ENCODE data around the gene MPZL2.

The MPZL2 gene

DNA sequence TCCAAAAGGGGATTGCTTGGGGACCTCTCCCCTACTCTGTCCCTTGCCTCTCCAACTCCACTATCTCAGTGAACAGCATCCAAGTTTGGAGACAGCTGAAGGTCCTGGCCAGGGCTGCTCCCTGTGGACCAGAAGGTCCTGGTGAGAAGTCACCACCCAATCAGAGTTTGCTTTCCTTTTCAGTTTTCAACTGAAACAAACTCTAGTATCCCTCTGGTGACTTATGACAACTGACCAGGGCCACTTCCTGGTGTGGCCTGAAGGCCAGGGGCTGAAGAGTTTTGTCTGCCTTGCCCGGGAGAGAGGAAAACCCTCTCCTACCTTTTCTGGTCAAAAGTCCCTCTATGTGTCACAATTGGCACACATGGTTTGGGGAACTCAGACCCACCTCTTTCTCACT is 44.4 kb downstream of the MPZL2 start:
- in situ Hi-C loops (cut with HindIII; ENCODE audit: low pct_unique_long_range_greater_than_20kb, low sequenced_read_pairs), result no loop called here
- no peak for TF ChIP-seq JUND (IDR thresholded peaks at IDR 0.05; ENCODE audit: low read depth)
- no peak for DNase-seq (ENCODE audit: low read depth in 1 of 2, low spot score in 1 of 2)

DNA sequence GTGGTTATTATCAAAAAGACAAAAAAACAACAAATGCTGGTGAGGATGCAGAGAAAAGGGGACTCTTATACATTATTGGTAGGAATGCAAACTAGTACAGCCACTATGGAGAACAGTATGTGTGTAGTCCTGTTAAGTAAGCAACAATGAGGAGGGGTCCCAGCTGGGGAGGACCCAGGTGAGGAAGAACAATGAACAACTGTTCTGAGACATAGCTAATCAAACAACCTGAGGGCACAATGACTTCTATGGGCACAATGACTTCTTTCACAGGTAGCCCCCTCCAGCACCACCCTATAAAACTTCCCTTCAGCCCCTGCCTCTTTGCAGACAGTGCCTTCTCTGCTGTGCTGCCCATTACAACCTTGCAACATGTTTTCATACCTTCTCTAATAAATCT is 44.9 kb downstream of the MPZL2 start:
- in situ Hi-C loops (cut with HindIII; ENCODE audit: low pct_unique_long_range_greater_than_20kb, low sequenced_read_pairs), result no loop called here
- no peak for TF ChIP-seq JUND (IDR thresholded peaks at IDR 0.05; ENCODE audit: low read depth)
- DNase-seq (ENCODE audit: low read depth in 1 of 2, low spot score in 1 of 2), result no peak

- in situ Hi-C loops (cut with HindIII; ENCODE audit: low pct_unique_long_range_greater_than_20kb, low sequenced_read_pairs), result no loop called here
- no peak for DNase-seq (ENCODE audit: low read depth in 1 of 2, low spot score in 1 of 2)
- TF ChIP-seq JUND (IDR thresholded peaks at IDR 0.05; ENCODE audit: low read depth), result no peak
Measured at GRCh38 chr11:118217575-118217974, 46.5 kb downstream of the MPZL2 start.

DNA sequence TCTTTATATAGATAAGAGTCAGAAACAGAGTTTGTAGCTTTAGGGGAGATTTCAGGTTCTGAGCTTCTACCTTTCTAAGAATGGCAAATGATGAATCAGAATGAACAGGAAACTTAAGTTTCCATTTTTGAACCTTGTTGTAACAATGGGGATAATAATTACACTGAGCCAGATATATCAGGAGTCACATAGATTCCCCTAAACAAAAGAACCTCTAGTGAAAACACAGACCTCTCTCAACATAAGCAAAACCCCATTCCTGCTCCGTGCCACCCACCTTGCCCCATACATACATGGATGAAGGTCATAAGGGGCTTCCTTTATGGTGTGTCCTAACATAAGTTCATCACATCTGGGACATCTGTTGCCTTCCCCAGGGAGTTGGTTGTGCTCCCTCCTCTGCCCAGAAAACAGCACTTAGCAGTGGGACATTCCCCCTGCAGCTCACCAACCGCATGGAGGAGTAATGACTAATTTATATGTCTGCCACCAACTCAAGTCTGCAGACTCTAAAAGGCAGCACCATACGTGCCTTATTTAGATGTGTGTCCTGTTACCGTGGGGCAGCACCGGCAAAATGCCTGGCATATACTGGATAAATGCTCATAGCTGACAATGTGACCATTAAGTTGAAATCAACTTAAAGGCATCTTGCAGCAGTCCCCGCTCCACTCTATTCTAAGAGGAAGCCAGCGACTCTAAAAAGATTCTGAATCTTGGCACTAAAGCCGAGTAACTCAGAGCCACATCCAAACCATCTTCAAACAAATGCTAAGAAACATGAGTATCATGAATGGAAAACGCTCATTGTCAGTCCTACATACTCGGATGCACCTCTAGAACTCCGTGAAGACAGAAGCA is 47.2 kb downstream of the MPZL2 start:
- in situ Hi-C loops (cut with HindIII; ENCODE audit: low pct_unique_long_range_greater_than_20kb, low sequenced_read_pairs), result no loop called here
- TF ChIP-seq JUND (IDR thresholded peaks at IDR 0.05; ENCODE audit: low read depth), result no peak
- DNase-seq (ENCODE audit: low read depth in 1 of 2, low spot score in 1 of 2), result no peak

- no peak for DNase-seq (ENCODE audit: low read depth in 1 of 2, low spot score in 1 of 2)
- in situ Hi-C loops (cut with HindIII; ENCODE audit: low pct_unique_long_range_greater_than_20kb, low sequenced_read_pairs), result no loop called here
- no peak for TF ChIP-seq JUND (IDR thresholded peaks at IDR 0.05; ENCODE audit: low read depth)
Measured at GRCh38 chr11:118215765-118216164, 48.3 kb downstream of the MPZL2 start.

GRCh38 chr11:118215262-118215661 is 48.8 kb downstream of the MPZL2 start:
- TF ChIP-seq JUND (IDR thresholded peaks at IDR 0.05; ENCODE audit: low read depth), result no peak
- no peak for DNase-seq (ENCODE audit: low read depth in 1 of 2, low spot score in 1 of 2)
- in situ Hi-C loops (cut with HindIII; ENCODE audit: low pct_unique_long_range_greater_than_20kb, low sequenced_read_pairs), result no loop called here

DNA sequence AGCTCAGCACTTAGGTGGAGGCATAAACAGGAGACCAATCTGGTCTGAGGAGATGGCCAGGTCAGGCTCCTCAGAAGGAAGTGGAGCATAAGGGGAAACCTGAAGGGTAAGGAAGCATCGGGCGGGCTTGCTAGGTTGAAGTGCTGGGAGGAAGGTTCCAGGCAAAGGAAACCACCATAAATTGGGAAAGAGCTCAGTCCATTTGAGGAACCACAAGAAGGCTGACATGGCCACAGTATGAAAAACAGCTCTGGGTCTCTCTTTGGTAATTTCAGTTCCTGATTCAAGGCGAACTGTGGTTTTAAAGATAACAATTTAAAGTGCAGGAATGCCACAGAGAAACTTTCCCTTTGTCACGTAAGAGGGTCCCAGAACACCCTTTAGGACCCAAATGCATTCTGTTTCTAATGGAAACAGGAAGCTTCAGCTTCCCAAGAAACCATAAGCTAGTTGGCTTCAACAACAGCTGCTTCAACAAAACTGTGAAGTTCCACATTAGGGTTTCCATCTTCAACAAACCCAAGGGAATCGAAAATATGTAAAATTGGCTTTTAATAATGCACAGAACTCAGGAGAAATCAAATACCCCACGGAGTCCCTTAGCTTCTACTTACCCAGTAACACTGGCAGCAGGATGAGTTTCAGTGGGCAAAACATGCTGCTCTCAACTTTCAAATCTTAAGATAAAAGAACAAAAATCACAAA is 49.7 kb downstream of the MPZL2 start:
- no peak for DNase-seq (ENCODE audit: low read depth in 1 of 2, low spot score in 1 of 2)
- in situ Hi-C loops (cut with HindIII; ENCODE audit: low pct_unique_long_range_greater_than_20kb, low sequenced_read_pairs), result no loop called here
- no peak for TF ChIP-seq JUND (IDR thresholded peaks at IDR 0.05; ENCODE audit: low read depth)

DNA sequence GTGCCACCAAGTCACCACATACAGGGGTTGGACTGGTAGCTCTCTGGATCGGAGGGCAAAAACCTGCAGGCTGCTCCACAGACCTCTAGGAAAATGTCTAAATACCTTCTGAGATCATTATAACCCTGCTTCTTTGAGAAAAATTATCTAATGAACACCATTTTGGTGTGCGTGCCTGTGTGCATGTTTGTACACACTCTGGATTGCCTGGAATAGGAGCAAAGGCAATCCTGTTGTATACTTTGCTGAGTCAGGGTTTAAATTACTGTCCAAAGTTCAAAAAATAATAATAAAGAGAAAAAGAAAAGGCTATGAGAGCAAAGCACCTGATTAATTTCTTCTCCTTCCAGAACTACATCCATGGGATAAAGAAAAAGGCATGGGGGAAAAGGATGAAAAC is 50.3 kb downstream of the MPZL2 start:
- no peak for DNase-seq (ENCODE audit: low read depth in 1 of 2, low spot score in 1 of 2)
- in situ Hi-C loops (cut with HindIII; ENCODE audit: low pct_unique_long_range_greater_than_20kb, low sequenced_read_pairs), result no loop called here
- no peak for TF ChIP-seq JUND (IDR thresholded peaks at IDR 0.05; ENCODE audit: low read depth)

- no peak for TF ChIP-seq JUND (IDR thresholded peaks at IDR 0.05; ENCODE audit: low read depth)
- no peak for DNase-seq (ENCODE audit: low read depth in 1 of 2, low spot score in 1 of 2)
- in situ Hi-C loops (cut with HindIII; ENCODE audit: low pct_unique_long_range_greater_than_20kb, low sequenced_read_pairs), result no loop called here
Measured at GRCh38 chr11:118213201-118213600, 50.9 kb downstream of the MPZL2 start.

DNA sequence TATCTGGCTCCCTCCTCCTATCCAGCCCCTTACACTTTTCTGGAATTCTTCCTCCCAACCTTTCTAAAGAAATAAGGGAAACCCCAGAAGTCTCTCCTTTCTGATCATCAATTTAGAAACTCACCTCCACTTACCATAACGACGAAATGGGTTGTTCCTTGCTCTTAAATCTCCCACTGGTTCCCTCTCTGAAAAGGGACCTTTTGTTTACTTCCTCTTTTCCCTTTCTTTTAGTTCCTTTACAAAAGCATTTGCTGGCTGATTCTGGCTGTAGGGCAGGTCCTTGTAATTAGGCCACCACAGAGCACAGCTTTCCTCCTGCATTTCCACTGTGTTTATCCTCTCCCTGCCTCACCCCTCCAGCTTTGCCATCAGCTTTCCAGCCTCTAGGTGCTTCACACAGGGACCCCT is 51.3 kb downstream of the MPZL2 start:
- no peak for TF ChIP-seq JUND (IDR thresholded peaks at IDR 0.05; ENCODE audit: low read depth)
- no peak for DNase-seq (ENCODE audit: low read depth in 1 of 2, low spot score in 1 of 2)
- in situ Hi-C loops (cut with HindIII; ENCODE audit: low pct_unique_long_range_greater_than_20kb, low sequenced_read_pairs), result no loop called here

DNA sequence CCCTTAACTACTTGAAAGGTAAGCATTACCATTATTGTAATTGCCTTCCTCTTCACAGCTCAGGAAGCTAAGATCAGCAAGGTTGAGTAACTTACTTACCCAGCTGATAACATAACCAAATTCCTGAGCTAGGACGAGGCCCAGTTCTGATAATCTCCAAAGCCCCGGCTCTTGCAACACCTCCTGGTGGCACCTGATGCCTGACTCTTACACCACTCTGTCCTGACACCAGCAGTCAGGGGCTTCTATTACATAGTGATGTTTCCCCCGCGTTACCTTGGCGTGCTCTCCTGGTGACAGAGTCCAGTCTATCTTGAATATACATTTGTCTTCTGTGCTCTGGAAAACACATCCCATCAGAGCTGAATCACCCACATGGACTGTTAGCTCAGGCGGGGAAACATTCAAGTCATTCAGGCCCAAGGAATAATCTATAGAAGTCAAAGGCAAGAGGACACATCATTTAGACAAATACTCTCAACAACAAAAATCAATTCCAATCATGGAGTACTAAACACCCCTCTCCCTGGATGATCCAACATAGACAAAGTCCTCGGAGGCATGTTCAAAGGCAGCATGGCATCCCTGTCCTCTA is 51.9 kb downstream of the MPZL2 start:
- in situ Hi-C loops (cut with HindIII; ENCODE audit: low pct_unique_long_range_greater_than_20kb, low sequenced_read_pairs), result no loop called here
- no peak for TF ChIP-seq JUND (IDR thresholded peaks at IDR 0.05; ENCODE audit: low read depth)
- no peak for DNase-seq (ENCODE audit: low read depth in 1 of 2, low spot score in 1 of 2)

DNA sequence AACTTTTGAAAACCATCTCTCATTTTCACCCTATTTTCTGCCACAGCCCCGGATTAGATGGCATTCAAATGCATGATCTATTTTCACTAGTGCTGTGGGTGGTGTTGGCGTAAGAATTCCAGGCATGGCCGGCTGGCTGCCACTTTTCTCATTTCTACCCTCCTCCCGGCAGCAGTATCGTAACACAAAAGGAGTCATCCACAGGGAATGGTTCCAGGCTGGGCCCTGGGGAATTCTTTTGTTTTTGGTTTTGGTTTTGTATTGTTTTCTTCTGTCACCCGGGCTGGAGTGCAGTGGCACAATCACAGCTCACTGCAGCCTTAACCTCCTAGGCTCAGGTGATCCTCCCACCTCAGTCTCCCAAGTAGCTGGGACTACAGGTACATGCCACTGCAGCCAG is 53.1 kb downstream of the MPZL2 start:
- DNase-seq (ENCODE audit: low read depth in 1 of 2, low spot score in 1 of 2), result no peak
- in situ Hi-C loops (cut with HindIII; ENCODE audit: low pct_unique_long_range_greater_than_20kb, low sequenced_read_pairs), result no loop called here
- no peak for TF ChIP-seq JUND (IDR thresholded peaks at IDR 0.05; ENCODE audit: low read depth)

DNA sequence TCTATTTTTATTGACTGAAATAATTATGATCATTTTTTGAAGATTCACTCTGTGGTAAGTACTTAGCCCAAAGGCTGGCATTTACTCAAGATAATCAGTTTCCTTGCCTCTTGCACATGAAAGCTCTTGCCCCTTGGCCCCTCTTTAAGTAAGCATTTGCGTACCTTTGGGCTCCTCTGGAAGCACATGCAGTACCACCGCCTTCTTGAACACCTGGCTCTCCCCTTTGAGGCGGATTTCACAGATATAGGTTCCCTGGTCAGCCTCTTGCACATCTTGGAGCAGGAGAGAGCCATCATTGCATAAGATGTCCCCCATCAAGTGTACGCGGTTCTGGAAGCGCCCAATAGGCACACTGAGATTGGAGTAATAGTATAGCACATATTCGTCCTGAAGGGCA is 53.8 kb downstream of the MPZL2 start:
- DNase-seq (ENCODE audit: low read depth in 1 of 2, low spot score in 1 of 2), result no peak
- TF ChIP-seq JUND (IDR thresholded peaks at IDR 0.05; ENCODE audit: low read depth), result no peak
- in situ Hi-C loops (cut with HindIII; ENCODE audit: low pct_unique_long_range_greater_than_20kb, low sequenced_read_pairs), result no loop called here
